Naive thymus-derived CD4-positive, alpha-beta T cell (primary cell): ENCODE results near the gene RNF150. TPM values are rescaled to one million over a fixed set of nuclear protein-coding genes. Genes with fewer than 3 reads are reported as not detected.

Source experiments
- ATAC-seq: fragments of 150-1000 bp; cut with Tn5 transposase; 2 replicates; pipeline ENCODE4 v1.10.0; 2021; ENCODE audit warnings: mild to moderate bottlenecking, moderate library complexity
- CTCF ChIA-PET: fragments of 350-600 bp; sonication (Branson Sonifier 250); formaldehyde crosslinking; loops from one replicate; lab custom pipeline; 2021; ENCODE audit warnings: antibody characterized with exemption; lab: Charles Lee
- POLR2A ChIA-PET: fragments of 350-600 bp; sonication (Branson Sonifier 250); formaldehyde crosslinking; loops from one replicate; lab custom pipeline; 2021; ENCODE audit warnings: antibody characterized with exemption, inconsistent platforms; lab: Charles Lee
- DNase-seq, 9 donors: peaks; one replicate each; pipeline versions ENCODE4 v3.0.0 to v3.0.0-alpha.2; 2020 to 2022; ENCODE audit warnings: mixed read lengths in 1 of 9
- H3K27ac ChIP-seq: one replicate; pipeline ENCODE4 v1.7.0; 2013; ENCODE audit warnings: mild to moderate bottlenecking, low read depth, low read length, moderate library complexity
- H3K27me3 ChIP-seq, 2 donors: one replicate each; pipeline ENCODE4 v1.7.0; 2013; ENCODE audit warnings: low read length in 2 of 2, mild to moderate bottlenecking in 2 of 2, moderate library complexity in 2 of 2; ENCODE audit not compliant: control insufficient read depth in 2 of 2, insufficient read depth in 2 of 2
- H3K36me3 ChIP-seq, 3 experiments: 1 replicate in 2 of 3; 2 replicates in 1 of 3; pipeline ENCODE4 v1.7.0; 2013; ENCODE audit warnings: low read length in 3 of 3, mild to moderate bottlenecking in 3 of 3, moderate library complexity in 1 of 3; ENCODE audit not compliant: insufficient read depth in 3 of 3, control insufficient read depth in 2 of 3
- H3K4me1 ChIP-seq, 2 donors: one replicate each; pipeline ENCODE4 v1.7.0; 2013; ENCODE audit warnings: low read length in 2 of 2, mild to moderate bottlenecking in 2 of 2, moderate library complexity in 1 of 2; ENCODE audit not compliant: control insufficient read depth in 2 of 2, insufficient read depth in 2 of 2
- H3K4me3 ChIP-seq: 2 replicates; pipeline ENCODE4 v1.7.0; 2013; ENCODE audit warnings: mild to moderate bottlenecking, low read length
- H3K9me3 ChIP-seq, 3 experiments: 1 replicate in 2 of 3; 2 replicates in 1 of 3; pipeline ENCODE4 v1.7.0; 2013; ENCODE audit warnings: low read length in 3 of 3; ENCODE audit not compliant: control insufficient read depth in 2 of 3
- H3K27ac Mint-ChIP-seq, 9 donors: one replicate each; pipeline ENCODE4 v1.8.0; 2020 to 2022; ENCODE audit warnings: mixed read lengths in 9 of 9, mild to moderate bottlenecking in 8 of 9, moderate library complexity in 5 of 9, inconsistent platforms in 2 of 9
- H3K27me3 Mint-ChIP-seq, 5 donors: one replicate each; pipeline ENCODE4 v1.8.0; 2021 to 2022; ENCODE audit warnings: mixed read lengths in 5 of 5, mild to moderate bottlenecking in 1 of 5
- H3K36me3 Mint-ChIP-seq, 5 donors: one replicate each; pipeline ENCODE4 v1.8.0; 2020 to 2022; ENCODE audit warnings: mixed read lengths in 5 of 5, mild to moderate bottlenecking in 3 of 5, inconsistent platforms in 1 of 5
- H3K4me1 Mint-ChIP-seq, 7 donors: one replicate each; pipeline ENCODE4 v1.8.0; 2020 to 2022; ENCODE audit warnings: mixed read lengths in 7 of 7, mild to moderate bottlenecking in 3 of 7, inconsistent platforms in 1 of 7
- H3K4me3 Mint-ChIP-seq, 10 donors: one replicate each; pipeline ENCODE4 v1.8.0; 2020 to 2022; ENCODE audit warnings: mild to moderate bottlenecking in 10 of 10, mixed read lengths in 10 of 10, moderate library complexity in 6 of 10, inconsistent platforms in 2 of 10
- H3K9me3 Mint-ChIP-seq, 11 donors: one replicate each; pipeline ENCODE4 v1.8.0; 2020 to 2022; ENCODE audit warnings: mixed read lengths in 11 of 11, mild to moderate bottlenecking in 4 of 11, inconsistent platforms in 1 of 11, moderate library complexity in 1 of 11
- intact Hi-C, 2 donors: fragments of 100-400 bp; cut with micrococcal nuclease; formaldehyde crosslinking; loops; one replicate each; pipeline ENCODE4 v1.15.1; 2023
- polyA plus RNA-seq, 2 donors: library from polyadenylated mRNA; unstranded; fragments of 300-500 nt; fragmentation: Illumina TruSeq; gene quantifications; one replicate each; pipeline ENCODE4 v1.2.3, GENCODE V29; 2021
- total RNA-seq, 6 experiments: library from RNA in 5 of 6; stranded (reverse) in 5 of 6; gene quantifications; 1 replicate in 5 of 6; 2 replicates in 1 of 6; pipeline ENCODE4 v1.2.3 and lab custom pipeline; 2021 to 2026

Gene RNF150
- total and polyA plus RNA-seq, 7 experiments from 2014 or later = 0.02 TPM; not detected in 6

DNA sequence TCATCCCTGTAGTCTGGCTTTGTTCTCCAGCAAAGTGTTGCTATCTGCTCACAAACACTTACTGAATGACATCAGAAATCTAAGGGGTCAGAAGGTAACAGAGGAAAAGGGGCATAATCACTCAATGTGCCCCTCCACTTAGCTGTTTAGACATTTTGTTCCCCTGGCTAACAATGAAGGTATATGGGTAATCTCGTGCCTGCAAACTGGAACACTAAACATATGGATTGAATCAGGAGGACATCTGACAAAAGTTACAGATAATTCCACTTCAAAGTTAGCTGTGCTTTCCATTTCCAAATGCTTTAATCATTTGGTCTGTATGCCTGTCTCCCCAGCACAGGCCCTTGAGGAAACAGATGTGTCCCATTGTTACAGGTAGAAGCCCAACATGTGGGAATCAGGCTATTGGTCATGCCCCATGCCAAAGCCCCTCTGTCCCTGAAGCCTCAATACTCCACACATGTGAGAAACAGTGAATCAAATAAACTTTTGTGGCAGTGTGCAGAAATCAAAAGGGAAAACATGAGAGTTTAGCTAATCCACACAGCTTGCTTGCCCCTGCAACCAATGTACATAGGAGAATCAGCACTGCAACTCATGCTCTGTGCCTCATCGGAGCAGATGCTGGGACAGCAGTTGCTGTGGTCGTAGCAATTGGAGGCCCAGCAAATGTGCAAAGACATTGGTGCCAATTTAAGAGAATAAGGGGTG, 111.7 kb downstream of the RNF150 start:
- Histone ChIP-seq H3K9me3 (no peaks in the 10 kb centered on the region), H3K27me3 (no peaks in the 10 kb centered on the region), H3K4me1 (no peaks in the 10 kb centered on the region), H3K27ac (no peak overlapping the region), H3K36me3 (no peaks in the 10 kb centered on the region), H3K4me3 (no peak overlapping the region)
- H3K27me3 Mint-ChIP-seq = peaks cover 0 to 10% (median 6%) of the 10 kb centered on the region in 5 donors
- intact Hi-C loops = no loop called here
- H3K9me3 Mint-ChIP-seq = no peaks in the 10 kb centered on the region
- ATAC-seq = no peak
- no peaks in the 10 kb centered on the region for H3K4me1 Mint-ChIP-seq
- no peaks in the 10 kb centered on the region for H3K36me3 Mint-ChIP-seq
- no peak overlapping the region for H3K27ac Mint-ChIP-seq
- no peak for DNase-seq
- ChIA-PET POLR2A (no interaction called here), CTCF (no interaction called here)
- H3K4me3 Mint-ChIP-seq = no peak overlapping the region

DNA sequence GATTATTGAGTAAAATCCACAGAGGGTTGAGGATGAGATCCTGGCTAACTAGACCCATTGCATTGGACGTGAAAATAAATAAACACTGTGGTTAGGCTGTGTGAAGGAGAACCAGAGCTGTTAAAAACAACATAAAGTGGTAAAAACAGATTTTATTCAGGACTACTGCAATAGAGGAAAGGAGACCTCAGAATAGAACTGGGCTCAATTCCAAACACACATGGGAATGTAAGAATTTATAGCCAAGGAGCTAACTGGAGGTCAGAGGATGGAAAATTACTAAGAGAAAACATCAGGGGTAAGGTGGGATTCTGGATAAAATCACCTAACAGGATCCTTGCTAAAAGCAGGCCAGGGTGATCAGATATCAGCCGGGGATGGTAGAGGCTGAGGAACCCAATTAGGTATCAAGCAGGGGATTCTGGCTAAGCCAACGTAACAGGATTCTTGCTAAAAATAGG, 112.4 kb downstream of the RNF150 start:
- intact Hi-C loops = no loop called here
- no peaks in the 10 kb centered on the region for H3K4me1 ChIP-seq
- peaks cover 0 to 8% (median 6%) of the 10 kb centered on the region in 5 donors for H3K27me3 Mint-ChIP-seq
- ChIA-PET POLR2A (no interaction called here), CTCF (no interaction called here)
- DNase-seq (no peak), ATAC-seq (no peak)
- H3K4me1 Mint-ChIP-seq = no peaks in the 10 kb centered on the region
- H3K9me3 ChIP-seq = no peaks in the 10 kb centered on the region
- no peak overlapping the region for H3K4me3 Mint-ChIP-seq
- H3K4me3 ChIP-seq = no peak overlapping the region
- no peaks in the 10 kb centered on the region for H3K27me3 ChIP-seq
- no peak overlapping the region for H3K27ac Mint-ChIP-seq
- H3K36me3 Mint-ChIP-seq = no peaks in the 10 kb centered on the region
- H3K27ac ChIP-seq = no peak overlapping the region
- no peaks in the 10 kb centered on the region for H3K36me3 ChIP-seq
- H3K9me3 Mint-ChIP-seq = no peaks in the 10 kb centered on the region

DNA sequence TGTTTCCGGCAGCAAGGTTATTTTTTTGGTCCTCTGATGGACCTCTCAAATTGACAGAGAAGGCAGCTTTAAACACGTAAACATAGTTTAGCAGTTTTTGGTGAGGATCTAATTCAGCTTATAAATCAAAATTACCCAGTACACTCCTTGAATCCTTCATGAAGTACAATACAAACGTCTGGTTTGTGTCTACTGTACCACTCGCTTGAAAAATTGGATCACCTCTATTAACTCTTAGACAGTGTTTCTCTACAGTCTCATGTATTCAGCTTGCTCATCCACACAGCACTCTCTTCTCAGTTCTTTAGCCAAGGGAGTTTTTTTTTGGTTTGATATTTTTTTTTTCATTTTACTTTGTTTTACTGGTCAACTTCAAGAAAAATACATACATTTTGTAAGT, 113.5 kb downstream of the RNF150 start:
- Mint-ChIP-seq H3K27ac (no peak overlapping the region), H3K9me3 (no peaks in the 10 kb centered on the region), H3K4me1 (no peaks in the 10 kb centered on the region), H3K4me3 (no peak overlapping the region), H3K27me3 (peaks cover 0 to 9% (median 6%) of the 10 kb centered on the region in 5 donors), H3K36me3 (no peaks in the 10 kb centered on the region)
- Histone ChIP-seq H3K4me1 (no peaks in the 10 kb centered on the region), H3K36me3 (no peaks in the 10 kb centered on the region), H3K9me3 (no peaks in the 10 kb centered on the region), H3K27ac (no peak overlapping the region), H3K27me3 (no peaks in the 10 kb centered on the region), H3K4me3 (no peak overlapping the region)
- CTCF ChIA-PET = no interaction called here
- intact Hi-C loops = no loop called here
- POLR2A ChIA-PET = no interaction called here
- ATAC-seq (no peak), DNase-seq (no peak)

DNA sequence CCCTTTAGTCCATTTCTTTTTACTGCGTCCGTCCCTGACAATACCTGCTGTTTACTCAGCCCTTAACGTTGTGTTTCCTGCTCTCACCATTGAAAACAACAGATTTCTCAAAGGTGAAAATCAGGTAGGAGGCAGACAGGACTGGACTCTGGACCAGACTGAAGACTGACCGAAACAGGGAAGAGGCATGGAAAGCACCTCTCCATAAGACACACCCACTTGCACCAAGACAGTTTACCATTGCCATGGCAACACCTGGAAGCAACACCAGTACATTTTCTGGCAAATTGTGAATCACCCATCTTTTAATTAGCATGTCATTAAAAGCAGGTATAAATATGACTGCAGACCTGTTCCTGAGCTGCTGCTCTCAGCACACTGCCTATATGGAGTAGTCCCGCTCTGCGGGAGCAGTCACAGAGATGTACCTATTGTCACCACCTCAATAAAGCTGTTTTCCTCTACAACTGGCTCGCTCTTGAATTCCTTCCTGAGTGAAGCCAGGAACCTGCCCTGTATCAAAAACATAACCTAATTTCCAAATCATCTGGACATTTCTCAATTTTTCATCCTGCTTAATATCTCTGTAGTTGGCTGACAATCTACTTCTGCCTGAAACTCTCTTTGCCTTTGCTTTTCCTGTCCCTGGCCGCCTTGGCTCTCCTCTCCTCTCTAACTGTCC, 117.0 kb downstream of the RNF150 start:
- no peak overlapping the region for H3K27ac Mint-ChIP-seq

DNA sequence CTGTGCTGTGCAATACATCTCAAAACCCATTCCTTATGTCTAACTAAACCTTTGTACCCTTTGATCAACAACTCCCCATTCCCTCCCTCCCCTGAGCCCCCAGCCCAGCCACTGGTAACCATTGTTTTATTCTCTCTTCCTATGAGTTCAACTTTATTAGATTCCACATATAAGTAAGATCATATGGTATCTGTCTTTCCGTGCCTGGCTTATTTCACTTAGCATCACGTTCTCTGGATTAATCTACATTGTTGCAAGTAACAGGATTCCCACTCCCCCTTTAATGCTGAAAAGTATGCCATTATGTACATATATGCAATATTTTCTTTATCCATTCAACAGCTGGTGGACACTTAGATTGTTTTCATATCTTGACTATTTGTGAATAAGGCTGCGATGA, 119.4 kb downstream of the RNF150 start:
- CTCF ChIA-PET = interaction anchor here (0.6 kb wide), 1 partner anchor 66 kb away, joined by 3 read pairs; no protein-coding TSS in a partner anchor
- H3K36me3 ChIP-seq = no peaks in the 10 kb centered on the region
- peaks cover 0 to 5% (median 3%) of the 10 kb centered on the region in 5 donors for H3K27me3 Mint-ChIP-seq
- H3K9me3 Mint-ChIP-seq = peaks cover 0 to 6% (median 0%) of the 10 kb centered on the region in 11 donors
- H3K4me1 Mint-ChIP-seq = no peaks in the 10 kb centered on the region
- DNase-seq (no peak), ATAC-seq (no peak)
- intact Hi-C loops = no loop called here
- POLR2A ChIA-PET = no interaction called here
- no peaks in the 10 kb centered on the region for H3K9me3 ChIP-seq
- H3K27ac ChIP-seq = no peak overlapping the region
- no peak overlapping the region for H3K4me3 Mint-ChIP-seq
- H3K4me1 ChIP-seq = no peaks in the 10 kb centered on the region
- H3K27ac Mint-ChIP-seq = no peak overlapping the region
- H3K27me3 ChIP-seq = no peaks in the 10 kb centered on the region
- H3K4me3 ChIP-seq = no peak overlapping the region
- no peaks in the 10 kb centered on the region for H3K36me3 Mint-ChIP-seq

More for the DNA sequence above, 117.0 kb downstream of the RNF150 start:
- Mint-ChIP-seq H3K4me1 (no peaks in the 10 kb centered on the region), H3K36me3 (no peaks in the 10 kb centered on the region), H3K27me3 (peaks cover 0 to 8% (median 7%) of the 10 kb centered on the region in 5 donors), H3K9me3 (no peaks in the 10 kb centered on the region), H3K4me3 (no peak overlapping the region)
- no peaks in the 10 kb centered on the region for H3K9me3 ChIP-seq
- no peaks in the 10 kb centered on the region for H3K4me1 ChIP-seq
- intact Hi-C loops = no loop called here
- no peak overlapping the region for H3K27ac ChIP-seq
- ChIA-PET CTCF (no interaction called here), POLR2A (no interaction called here)
- no peaks in the 10 kb centered on the region for H3K36me3 ChIP-seq
- H3K4me3 ChIP-seq = no peak overlapping the region
- no peak for ATAC-seq
- no peaks in the 10 kb centered on the region for H3K27me3 ChIP-seq
- no peak for DNase-seq

DNA sequence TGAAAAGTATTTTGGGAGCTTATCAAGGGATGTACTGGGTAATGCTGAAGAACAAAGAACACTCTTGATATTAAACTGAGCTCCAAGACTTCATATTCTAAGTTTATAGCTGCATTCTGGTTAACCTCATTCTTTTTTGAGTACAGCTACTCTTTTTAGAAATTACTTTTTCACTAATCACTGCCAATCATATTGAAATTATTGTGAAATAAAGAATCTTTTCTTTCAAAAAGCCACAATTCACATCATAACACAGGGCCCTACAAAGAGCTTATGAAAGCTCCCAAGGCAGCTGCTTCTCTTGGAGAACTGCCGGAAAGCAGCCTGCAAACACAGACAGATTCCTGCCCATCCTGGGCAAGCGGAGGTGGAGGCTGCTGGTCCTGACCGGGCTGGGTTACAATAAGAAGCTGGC, 121.4 kb downstream of the RNF150 start:
- no peaks in the 10 kb centered on the region for H3K27me3 ChIP-seq
- Mint-ChIP-seq H3K4me1 (no peaks in the 10 kb centered on the region), H3K27me3 (peaks cover 0 to 5% (median 3%) of the 10 kb centered on the region in 5 donors), H3K4me3 (no peak overlapping the region), H3K36me3 (no peaks in the 10 kb centered on the region), H3K27ac (no peak overlapping the region), H3K9me3 (peaks cover 0 to 6% (median 0%) of the 10 kb centered on the region in 11 donors)
- H3K27ac ChIP-seq = no peak overlapping the region
- intact Hi-C loops = no loop called here
- POLR2A ChIA-PET = no interaction called here
- H3K4me3 ChIP-seq = no peak overlapping the region
- no peaks in the 10 kb centered on the region for H3K36me3 ChIP-seq
- DNase-seq = no peak
- no peaks in the 10 kb centered on the region for H3K9me3 ChIP-seq
- no peaks in the 10 kb centered on the region for H3K4me1 ChIP-seq
- ATAC-seq = no peak
- CTCF ChIA-PET = no interaction called here
